Lung (tissue), 12 donors: ENCODE measurements around the gene NR3C1. TPM values are rescaled to one million over a fixed set of nuclear protein-coding genes. Genes with fewer than 3 reads are reported as not detected.

ENCODE experiments used
- ATAC-seq: fragments of 200-7000 bp; cut with Tn5 transposase; one replicate; pipeline ENCODE4 v1.9.1; 2020; ENCODE audit warnings: moderate number of reproducible peaks; ENCODE audit not compliant: insufficient read depth, low FRiP score
- DNase-seq, 3 donors: peaks; one replicate each; pipeline ENCODE4 v3.0.0-alpha.2; 2013 to 2017
- H3K27ac ChIP-seq, 2 donors: one replicate each; pipeline ENCODE4 v1.5.1; 2013; ENCODE audit warnings: mild to moderate bottlenecking in 2 of 2, moderate library complexity in 2 of 2, control low read depth in 1 of 2, inconsistent platforms in 1 of 2, low read depth in 1 of 2, low read length in 1 of 2
- H3K27me3 ChIP-seq, 3 donors: one replicate each; pipeline ENCODE4 v1.5.1; 2013; ENCODE audit warnings: low read length in 2 of 3; ENCODE audit not compliant: control insufficient read depth in 3 of 3, insufficient read depth in 3 of 3
- H3K36me3 ChIP-seq, 4 donors: one replicate each; pipeline ENCODE4 v1.5.1; 2013; ENCODE audit warnings: low read length in 4 of 4, mild to moderate bottlenecking in 1 of 4, moderate library complexity in 1 of 4; ENCODE audit not compliant: control insufficient read depth in 4 of 4, insufficient read depth in 4 of 4
- H3K4me1 ChIP-seq, 5 donors: one replicate each; pipeline ENCODE4 v1.5.1; 2013; ENCODE audit warnings: low read length in 5 of 5, mild to moderate bottlenecking in 2 of 5, moderate library complexity in 1 of 5; ENCODE audit not compliant: control insufficient read depth in 5 of 5, insufficient read depth in 5 of 5
- H3K4me3 ChIP-seq: one replicate; pipeline ENCODE4 v1.5.1; 2013; ENCODE audit warnings: mild to moderate bottlenecking, control low read depth, moderate library complexity
- H3K9ac ChIP-seq, 2 donors: one replicate each; pipeline ENCODE4 v1.5.1; 2013; ENCODE audit warnings: low read length in 2 of 2, control low read depth in 1 of 2; ENCODE audit not compliant: insufficient read depth in 1 of 2
- H3K9me3 ChIP-seq, 4 donors: one replicate each; pipeline ENCODE4 v1.5.1; 2013; ENCODE audit warnings: low read length in 3 of 4, mild to moderate bottlenecking in 1 of 4, moderate library complexity in 1 of 4; ENCODE audit not compliant: control insufficient read depth in 4 of 4, insufficient read depth in 3 of 4
- CTCF ChIP-seq: IDR thresholded peaks from 2 replicates; pipeline ENCODE4 v1.5.1; 2012; ENCODE audit warnings: mild to moderate bottlenecking; ENCODE audit errors: control extremely low read depth, extremely low read depth
- WGBS, 2 donors: extraction: QIAGEN DNeasy Blood & Tissue Kit; methylation state at CpG; one replicate each; pipeline ENCODE4 v1.1.7; 2013; 5-methylcytosine and 5-hydroxymethylcytosine counted together
- polyA plus RNA-seq, 2 donors: library from polyadenylated mRNA; stranded (reverse); fragments of 200-250 nt; gene quantifications; one replicate each; pipeline ENCODE4 v1.2.1, GENCODE V29; 2013
- total RNA-seq, 2 donors: library from RNA; depleted of rRNA in 1 of 2; stranded (reverse); fragments of >200 nt in 1 of 2; gene quantifications; one replicate each; pipeline ENCODE4 v1.2.1, GENCODE V29; 2014 to 2021
- donor health status: control.
- donor health status: control.
- donor health status: Bipolar disorder and iron deficiency.
- donor health status: healthy.
- donor health status: DM: yes; HTN: yes; CAD: no.

NR3C1 gene
- total and polyA plus RNA-seq, 4 donors = 21.6 to 103 (median 48.2) TPM

GRCh38 chr5:143413958-143414669 is 10.6 kb upstream of the NR3C1 start:
- no peak for TF ChIP-seq CTCF
- Histone ChIP-seq H3K4me1 (peaks cover 0 to 11% (median 0%) of the 10 kb centered on the region in 5 donors), H3K27me3 (no peaks in the 10 kb centered on the region), H3K36me3 (no peaks in the 10 kb centered on the region), H3K9ac (no peak overlapping the region), H3K9me3 (no peaks in the 10 kb centered on the region), H3K4me3 (no peak overlapping the region), H3K27ac (peak overlapping the region in 1 of 2 donors; percentile 21)
- WGBS, 2 donors = 78 to 83% methylated on average over 4 of the region's 4 CpGs
- DNase-seq (peak in 1 of 3 donors; percentile 14), ATAC-seq (no peak)

- no peak for TF ChIP-seq CTCF
- H3K9ac ChIP-seq = no peak overlapping the region
- H3K27ac ChIP-seq = no peak overlapping the region
- no peaks in the 10 kb centered on the region for H3K9me3 ChIP-seq
- ATAC-seq (no peak), DNase-seq (no peak)
- no peaks in the 10 kb centered on the region for H3K36me3 ChIP-seq
- H3K4me1 ChIP-seq = peaks cover 0 to 5% (median 0%) of the 10 kb centered on the region in 5 donors
- 81 to 88% methylated on average over 2 of the region's 2 CpGs for WGBS, 2 donors
- no peak overlapping the region for H3K4me3 ChIP-seq
- H3K27me3 ChIP-seq = no peaks in the 10 kb centered on the region
Measured at GRCh38 chr5:143412661-143413342, 9.3 kb upstream of the NR3C1 start.

DNA sequence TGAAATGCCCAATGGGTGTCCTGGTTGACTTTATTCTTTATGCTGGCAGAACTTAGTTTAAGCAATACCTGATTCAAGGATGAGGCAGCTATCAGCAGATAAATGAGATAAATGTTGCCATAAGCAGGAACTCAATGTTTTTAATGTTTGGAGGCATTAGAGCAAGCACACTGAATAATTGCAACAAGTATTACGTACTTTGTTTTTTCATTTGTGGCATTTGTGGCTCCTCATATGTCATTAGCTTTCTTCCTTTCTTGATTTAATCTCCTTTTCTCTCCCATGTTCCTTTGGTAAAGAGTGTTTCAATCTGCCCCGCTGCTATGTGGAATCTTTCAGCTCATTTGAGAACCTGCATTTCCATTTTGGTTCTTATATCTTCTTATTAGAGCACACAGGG is 6.4 kb upstream of the NR3C1 start:
- no peak overlapping the region for H3K9ac ChIP-seq
- no peak overlapping the region for H3K4me3 ChIP-seq
- TF ChIP-seq CTCF = no peak
- peaks cover 0 to 7% (median 0%) of the 10 kb centered on the region in 5 donors for H3K4me1 ChIP-seq
- DNase-seq = no peak
- ATAC-seq = no peak
- H3K36me3 ChIP-seq = no peaks in the 10 kb centered on the region
- no peaks in the 10 kb centered on the region for H3K27me3 ChIP-seq
- no peaks in the 10 kb centered on the region for H3K9me3 ChIP-seq
- WGBS, 2 donors = 77 to 82% methylated on average over 2 of the region's 2 CpGs
- H3K27ac ChIP-seq = no peak overlapping the region
